Body of pancreas (tissue), 4 donors: ENCODE measurements around the gene MYBPC1.

Experiments
- POLR2A ChIP-seq, 3 donors: fragments of 450-650 bp; IDR thresholded peaks; one replicate each; pipeline ENCODE4 v1.6.1; 2016; ENCODE audit warnings: antibody characterized with exemption in 3 of 3, mild to moderate bottlenecking in 2 of 3
- TF ChIP-seq, protein P1 (sequence below), 7 experiments: fragments of 450-650 bp in 4 of 7; fragments of 200-600 bp in 3 of 7; sonication (generic) in 3 of 7; IDR thresholded peaks; one replicate each; pipeline ENCODE4 v1.5.1; 2016 to 2019; ENCODE audit warnings: antibody characterized with exemption in 7 of 7

DNA sequence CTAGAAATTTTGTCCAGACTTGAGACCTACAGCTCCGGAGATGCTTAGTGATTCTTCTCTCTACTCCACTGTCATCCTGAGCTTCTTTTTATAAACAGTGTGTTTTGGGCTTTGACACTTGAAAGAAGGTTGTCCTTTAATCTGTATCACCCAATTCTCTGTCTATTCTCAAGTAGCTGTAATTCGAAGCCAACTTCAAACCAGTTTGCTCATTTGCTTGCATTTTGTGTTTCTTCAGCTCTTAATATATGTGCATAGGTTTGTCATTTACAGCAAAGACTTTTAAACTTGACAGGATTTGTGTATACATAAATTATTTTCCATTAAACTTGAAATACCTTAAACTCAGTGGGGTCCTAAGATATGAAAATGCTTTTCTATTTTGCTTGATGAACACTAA is 16.4 kb upstream of the MYBPC1 start:
- TF ChIP-seq, protein P1, sequence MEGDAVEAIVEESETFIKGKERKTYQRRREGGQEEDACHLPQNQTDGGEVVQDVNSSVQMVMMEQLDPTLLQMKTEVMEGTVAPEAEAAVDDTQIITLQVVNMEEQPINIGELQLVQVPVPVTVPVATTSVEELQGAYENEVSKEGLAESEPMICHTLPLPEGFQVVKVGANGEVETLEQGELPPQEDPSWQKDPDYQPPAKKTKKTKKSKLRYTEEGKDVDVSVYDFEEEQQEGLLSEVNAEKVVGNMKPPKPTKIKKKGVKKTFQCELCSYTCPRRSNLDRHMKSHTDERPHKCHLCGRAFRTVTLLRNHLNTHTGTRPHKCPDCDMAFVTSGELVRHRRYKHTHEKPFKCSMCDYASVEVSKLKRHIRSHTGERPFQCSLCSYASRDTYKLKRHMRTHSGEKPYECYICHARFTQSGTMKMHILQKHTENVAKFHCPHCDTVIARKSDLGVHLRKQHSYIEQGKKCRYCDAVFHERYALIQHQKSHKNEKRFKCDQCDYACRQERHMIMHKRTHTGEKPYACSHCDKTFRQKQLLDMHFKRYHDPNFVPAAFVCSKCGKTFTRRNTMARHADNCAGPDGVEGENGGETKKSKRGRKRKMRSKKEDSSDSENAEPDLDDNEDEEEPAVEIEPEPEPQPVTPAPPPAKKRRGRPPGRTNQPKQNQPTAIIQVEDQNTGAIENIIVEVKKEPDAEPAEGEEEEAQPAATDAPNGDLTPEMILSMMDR (IDR thresholded peaks at IDR 0.05) = no peak
- no peak for TF ChIP-seq POLR2A (IDR thresholded peaks at IDR 0.05)
